Measurements from ENCODE around the gene NEXN.
"Not testable (repeated sequence)": the region's sequence is repeated elsewhere in the genome, so short reads cannot be mapped to it uniquely, and the experiment has no call there.

Gene NEXN

DNA sequence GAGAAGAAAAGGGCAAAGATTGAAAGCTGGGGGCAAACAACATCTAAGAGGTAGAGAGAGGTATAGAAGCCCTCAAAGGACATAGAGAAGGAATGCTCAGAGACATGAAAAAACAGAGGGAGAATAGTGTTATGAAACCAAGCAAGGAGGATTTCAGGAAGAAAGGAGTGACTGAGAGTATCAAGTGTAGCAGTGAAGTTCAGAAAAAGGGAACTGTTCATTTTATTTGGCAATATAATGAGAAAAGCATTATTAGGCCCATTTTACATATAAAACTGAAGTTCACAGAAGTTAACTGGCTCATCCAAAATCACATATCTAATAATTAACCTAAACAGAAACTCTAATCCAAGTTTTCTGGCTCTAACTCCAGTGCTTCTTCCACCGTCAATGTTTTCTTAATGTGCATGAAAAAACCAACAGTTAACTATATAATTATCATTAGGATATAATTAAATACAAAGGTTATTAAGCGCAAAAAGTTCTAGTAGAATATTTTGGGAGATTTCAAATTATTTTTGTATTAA lies 17.7 kb downstream of the NEXN start:
- no peak for DNase-seq

DNA sequence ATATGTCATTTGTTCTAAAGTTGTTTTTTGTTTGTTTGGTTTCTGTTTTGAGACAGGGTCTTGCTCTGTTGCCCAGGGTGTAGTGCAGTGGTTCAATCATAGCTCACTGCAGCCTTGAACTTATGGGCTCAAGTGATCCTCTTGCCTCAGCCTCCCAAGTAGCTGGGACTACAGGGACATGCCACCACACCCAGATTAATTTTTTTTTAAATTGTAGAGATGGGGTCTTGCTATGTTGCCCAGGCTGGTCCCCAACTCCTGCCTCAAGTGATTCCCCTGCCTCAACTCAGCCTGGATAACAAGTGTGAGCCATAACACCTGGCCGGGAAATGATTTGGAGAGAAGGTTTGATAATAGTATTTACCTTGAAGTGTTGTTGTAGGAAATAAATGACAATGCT lies 18.2 kb downstream of the NEXN start:
- no peak for DNase-seq

DNA sequence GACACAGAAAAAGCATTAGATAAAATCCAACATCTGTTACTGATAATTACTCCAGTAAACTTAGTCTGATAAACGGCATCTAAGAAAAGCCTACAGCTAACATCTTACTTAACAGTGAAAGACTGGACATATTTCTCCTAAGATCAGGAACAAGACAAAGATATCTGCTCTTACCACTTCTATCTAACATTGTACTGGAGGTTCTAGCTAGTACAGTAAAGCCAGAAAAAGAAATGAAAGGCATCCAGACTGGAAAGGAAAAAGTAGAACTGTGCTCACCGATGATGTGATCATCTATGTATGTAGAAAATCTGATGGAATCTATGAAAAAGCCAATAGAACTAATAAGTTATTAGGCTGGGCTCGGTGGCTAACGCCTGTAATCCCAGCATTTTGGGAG lies 21.7 kb downstream of the NEXN start:
- no peak for DNase-seq

DNA sequence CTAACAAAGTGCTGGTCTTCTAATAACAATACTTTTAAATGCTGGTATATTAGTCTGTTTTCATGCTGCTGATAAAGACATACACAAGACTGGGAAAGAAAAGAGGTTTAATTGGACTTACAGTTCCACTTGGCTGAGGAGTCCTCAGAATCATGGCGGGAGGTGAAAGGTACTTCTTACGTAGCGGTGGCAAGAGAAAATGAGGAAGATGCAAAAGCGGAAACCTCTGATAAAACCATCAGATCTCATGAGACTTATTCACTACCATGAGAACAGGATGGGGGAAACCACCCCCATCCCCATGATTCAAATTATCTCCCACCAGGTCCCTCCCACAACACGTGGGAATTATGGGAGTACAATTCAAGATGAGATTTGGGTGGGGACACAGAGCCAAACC lies 30.5 kb downstream of the NEXN start:
- DNase-seq = not testable (repeated sequence)

DNA sequence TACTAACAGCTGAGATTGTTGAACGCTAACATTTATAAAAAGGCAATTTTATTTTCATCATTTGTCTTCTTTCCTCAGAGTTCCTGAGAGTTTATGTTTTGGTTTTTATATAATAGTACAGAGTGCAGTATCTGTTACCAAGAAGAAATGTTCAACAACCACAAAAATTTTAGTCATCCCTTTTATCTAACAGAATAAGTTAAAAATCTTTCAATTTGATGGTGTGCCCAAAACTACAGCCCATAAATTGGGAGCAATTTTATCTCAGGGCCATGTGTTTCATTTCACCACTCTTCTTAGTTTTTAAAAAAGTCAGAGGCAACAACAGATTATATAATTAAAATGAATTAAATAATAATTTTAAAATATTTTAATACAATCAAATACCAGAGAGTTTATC lies 37.1 kb downstream of the NEXN start:
- DNase-seq = no peak

DNA sequence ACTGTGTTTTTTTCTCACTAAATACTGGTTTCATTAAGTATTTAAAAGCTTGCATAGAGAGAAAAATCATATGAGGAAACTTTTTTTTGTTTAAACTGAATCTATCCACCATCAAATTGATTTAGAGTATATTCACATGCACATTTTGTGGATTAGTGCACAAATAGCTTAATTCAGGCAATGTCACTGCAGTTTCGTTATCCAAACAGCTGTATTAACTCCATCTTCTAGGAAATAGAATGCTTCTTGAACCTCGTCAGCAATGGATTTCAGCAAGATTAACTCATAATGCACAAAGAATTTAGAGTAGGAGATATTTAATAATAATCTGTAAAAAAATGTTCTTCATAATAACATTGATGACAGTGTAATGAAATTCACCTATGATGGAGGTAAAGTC lies 37.5 kb downstream of the NEXN start:
- no peak for DNase-seq

DNA sequence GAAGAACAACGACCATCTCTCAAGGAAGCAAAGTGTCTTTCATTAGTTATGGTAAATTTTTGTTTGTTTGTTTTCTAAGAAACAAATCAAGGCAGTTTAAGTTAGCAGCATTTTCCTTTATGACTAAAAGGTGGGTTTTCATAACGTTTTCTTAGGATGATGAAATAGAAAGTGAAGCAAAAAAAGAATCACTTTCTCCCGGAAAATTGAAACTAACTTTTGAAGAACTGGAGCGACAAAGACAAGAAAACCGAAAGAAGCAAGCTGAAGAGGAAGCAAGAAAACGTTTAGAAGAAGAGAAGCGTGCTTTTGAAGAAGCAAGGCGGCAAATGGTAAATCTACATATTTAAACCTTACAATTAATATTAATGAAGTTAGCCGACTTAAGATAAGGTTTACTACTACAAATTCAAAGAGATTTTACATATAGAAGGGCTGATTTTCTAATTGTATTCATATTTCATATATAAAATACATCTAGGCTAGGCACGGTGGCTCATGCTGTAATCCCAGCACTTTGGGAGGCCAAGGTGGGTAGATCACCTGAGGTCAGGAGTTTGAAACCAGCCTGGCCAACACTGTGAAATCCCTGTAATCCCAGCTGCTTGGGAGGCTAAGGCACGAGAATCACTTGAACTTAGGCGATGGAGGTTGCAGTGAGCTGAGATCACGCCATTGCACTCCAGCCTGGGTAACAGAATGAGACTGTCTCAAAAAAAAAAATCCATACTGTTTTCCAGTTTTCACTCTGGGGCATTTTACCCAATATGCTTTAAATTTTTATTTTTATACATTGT lies 38.3 kb downstream of the NEXN start:
- peak in 1 of 5 donors; percentile 52 for DNase-seq

DNA sequence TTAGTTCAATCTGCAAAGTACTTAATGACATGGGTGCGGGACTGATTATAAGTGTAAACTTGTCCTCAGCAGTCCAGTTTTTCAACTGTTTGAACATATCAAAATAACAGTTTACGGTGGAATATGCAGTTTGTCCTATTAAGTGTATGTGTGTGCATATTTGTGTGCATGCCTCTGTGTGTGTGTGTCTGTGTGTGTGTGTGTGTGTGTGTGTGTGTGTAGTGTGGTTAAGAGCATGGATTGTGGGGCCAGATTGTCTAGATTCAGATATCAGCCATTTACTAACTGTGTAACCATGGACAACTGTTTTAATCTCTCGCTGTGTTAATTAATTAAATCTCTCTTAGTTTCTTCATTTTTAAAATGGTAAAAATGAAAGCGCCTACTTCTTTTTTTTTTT lies 39.0 kb downstream of the NEXN start:
- DNase-seq = no peak

DNA sequence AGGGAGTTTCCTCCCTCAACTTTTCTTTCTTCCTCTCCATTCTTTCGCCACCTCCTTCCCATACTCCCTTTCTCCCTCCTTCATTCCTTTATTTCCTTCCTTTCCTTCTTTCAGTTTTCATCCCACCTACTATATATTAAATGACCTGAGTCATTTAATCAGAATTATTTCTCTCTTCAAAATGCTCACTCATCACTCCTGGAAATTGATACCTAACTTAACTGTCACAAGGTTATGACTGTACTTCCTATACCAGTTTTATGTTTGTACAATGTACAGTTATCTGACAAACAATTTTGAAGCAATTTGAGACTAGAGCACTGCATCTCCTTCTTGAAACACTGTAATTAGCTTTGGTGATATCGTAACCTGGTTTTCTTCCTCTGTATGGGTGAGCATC lies 41.4 kb downstream of the NEXN start:
- DNase-seq = no peak

DNA sequence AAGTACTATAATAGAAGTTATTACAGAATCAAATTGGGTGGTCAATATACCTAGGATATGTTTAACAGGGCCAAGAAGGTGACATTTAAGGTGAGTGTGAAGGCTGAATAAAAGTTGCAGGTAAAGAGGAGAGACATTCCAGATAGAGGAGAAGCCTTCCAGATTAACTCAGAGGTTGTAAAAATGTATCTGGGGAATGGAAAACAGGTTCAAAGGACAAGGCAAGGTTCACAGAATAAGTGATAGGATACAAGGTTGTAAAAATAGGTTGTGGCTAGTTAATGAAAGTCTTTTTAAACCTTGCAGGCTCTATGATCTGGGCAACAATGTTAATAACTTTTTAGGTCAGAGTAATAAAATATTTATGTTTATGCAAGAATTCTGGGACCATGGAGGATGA lies 50.2 kb downstream of the NEXN start:
- DNase-seq = no peak

DNA sequence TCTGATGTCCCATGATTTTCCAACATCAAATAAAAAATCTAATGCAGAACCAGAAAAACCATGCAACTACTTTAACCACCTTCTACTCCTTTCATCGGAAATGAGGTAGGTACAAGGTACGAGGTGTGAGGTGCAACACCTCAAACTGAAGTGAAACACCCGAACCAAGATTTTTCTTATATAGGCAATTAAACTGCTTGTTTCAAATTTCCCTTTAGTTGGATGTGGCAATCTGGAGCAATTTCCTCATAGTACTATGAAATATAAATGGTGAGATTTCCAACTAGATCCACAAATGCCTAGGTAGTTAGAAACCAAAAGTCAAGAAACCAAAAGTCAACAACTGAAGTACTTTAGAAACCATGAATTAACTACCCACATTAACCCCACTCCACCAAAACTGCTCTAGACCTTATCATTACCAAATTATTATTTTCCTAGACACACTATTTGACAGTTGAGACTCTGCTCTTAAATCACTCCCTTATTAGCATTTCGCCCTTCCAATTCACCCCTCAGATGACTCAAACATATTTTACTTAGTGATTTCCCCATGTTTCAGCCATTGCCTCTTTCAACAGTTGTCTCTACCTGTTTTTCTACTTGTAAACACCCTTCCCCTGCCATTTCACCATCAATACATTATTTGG lies 52.6 kb downstream of the NEXN start:
- DNase-seq = no peak

DNA sequence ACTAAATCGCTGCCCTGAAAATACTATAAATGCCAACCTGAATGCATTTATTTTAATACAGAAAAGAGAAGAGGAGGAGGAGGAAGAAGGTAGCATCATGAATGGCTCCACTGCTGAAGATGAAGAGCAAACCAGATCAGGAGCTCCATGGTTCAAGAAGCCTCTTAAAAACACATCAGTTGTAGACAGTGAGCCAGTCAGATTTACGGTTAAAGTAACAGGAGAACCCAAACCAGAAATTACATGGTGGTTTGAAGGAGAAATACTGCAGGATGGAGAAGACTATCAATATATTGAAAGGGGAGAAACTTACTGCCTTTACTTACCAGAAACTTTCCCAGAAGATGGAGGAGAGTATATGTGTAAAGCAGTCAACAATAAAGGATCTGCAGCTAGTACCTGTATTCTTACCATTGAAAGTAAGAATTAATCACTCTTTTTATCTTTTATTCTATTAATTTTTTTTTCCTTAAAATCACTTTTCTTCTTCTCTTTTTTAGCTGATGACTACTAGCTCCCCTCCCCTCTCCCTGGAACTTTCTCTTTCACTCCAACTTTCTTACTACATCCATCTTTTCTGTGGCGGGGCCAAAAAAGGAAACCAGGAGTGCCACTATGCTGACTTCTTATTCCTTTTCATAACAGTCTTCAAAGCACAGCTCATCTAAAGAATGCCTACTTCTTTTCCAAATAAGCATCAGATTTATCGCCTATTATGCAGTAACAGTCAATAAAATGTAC lies 54.1 kb downstream of the NEXN start:
- no peak for DNase-seq

DNA sequence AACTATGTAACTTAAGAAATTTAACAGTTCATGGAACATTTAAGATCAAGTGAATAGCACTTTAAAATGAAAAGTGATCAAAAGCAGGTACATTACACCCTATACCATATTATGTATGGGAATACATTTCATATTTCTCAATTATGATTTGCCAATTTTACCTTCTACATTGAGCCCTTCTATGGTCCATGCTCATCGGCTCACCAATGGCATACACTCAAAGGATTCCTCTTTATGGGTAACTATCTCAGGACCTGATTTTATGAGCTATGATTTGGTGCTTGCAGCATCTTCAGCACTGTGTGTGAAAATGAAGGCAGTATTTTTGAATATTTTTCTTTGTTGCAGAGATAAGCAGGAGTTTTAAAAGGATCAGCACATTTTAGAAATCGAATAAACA lies 56.9 kb downstream of the NEXN start:
- DNase-seq = no peak

DNA sequence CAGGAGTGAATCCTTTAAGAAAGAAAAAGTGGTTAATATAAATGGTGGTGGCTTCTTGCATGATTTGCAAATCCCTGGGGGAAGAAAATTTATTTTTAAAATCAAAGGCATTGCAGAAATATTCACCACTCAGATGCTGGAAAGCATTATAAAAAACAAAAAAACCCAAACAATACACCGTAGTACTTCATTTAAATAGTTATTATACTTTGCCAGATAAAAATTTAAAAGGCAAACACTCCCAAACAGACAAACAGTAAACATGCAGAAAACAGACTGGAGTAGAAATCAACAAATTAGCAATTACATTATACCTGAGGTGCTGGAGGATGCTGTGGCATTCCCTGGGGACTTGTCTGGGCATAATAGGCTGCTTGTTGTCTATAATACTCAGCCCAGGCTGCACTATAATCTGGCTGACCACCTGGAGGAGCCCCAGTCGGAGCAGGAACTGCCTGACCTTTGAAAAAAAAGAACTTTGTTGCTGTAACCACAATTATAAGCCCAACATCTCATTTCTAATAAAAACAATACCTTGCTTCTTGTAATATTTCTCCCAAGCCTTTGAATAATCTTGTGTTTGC lies 60.5 kb downstream of the NEXN start:
- DNase-seq = no peak

DNA sequence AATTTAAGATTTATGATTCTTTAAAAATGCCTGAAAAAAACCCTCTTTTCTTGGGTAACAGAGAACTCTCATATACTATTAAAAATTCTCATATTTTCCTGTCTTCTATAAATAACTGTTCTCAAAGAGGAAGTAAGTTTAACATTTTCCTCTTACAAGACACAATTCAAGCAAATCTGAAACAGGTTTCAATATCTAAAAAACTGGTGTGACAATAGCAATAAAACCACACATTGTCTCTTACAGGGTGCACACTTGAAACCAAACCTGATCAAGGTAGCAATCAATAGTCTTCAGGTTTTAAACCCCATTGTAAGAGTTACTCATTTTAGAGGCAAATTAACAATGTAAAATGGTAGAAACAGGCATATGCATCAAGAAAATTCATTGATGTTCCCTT lies 62.4 kb downstream of the NEXN start:
- DNase-seq = no peak

DNA sequence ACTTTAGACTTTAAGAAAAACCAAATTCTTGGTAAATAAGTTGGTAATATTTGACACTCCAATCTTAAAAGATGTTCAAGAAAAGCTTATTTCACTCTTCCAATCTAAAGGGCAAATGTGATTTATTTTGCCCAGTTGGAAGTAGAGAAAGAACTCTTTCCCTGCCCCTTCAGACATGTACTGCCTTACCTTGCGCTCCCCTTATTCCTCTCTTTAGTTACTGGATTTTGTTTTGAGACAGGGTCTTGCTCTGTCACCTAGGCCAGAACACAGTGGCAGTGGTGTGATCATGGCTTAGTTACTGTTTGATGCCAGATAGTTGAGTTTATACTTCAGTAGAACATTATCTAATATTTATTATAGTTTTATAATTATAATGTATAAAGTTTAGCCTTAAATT lies 62.9 kb downstream of the NEXN start:
- no peak for DNase-seq

DNA sequence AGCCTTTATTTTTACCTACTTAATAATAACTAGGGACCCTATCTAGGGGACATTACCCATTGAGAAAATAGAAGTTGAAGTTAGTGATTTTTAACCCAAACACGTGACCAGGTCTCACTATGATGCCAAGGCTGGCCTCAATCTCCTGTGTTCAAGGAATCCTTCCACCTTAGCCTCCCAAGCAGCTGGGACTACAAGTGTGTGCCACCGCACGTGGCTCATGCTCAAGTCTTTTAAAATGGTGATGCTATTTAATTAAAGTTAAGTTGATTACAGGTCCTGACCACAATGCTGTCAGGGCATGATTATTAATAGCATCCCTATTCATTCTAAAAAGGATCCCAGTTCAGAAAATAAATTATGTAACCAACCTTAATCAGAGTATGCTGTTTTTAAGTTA lies 65.5 kb downstream of the NEXN start:
- DNase-seq = no peak

DNA sequence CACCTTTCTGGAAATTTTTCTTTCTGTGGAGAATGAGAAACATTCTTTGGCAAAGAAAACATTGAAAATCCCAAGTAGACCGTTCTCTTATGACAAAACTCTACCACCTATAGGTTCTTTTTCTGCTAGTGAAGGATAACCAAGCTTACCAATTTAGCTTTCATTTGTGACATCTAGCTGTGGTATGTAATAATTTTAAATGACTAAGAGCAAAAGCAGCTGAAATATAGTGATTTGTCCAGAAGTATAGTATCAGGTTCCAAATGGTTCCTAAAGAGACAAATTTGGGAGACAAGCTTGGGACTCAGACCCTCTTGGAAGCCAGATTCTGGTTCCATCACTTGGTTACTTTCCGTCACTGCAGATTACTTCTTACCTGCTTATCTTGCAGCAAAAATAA lies 66.1 kb downstream of the NEXN start:
- DNase-seq = no peak

DNA sequence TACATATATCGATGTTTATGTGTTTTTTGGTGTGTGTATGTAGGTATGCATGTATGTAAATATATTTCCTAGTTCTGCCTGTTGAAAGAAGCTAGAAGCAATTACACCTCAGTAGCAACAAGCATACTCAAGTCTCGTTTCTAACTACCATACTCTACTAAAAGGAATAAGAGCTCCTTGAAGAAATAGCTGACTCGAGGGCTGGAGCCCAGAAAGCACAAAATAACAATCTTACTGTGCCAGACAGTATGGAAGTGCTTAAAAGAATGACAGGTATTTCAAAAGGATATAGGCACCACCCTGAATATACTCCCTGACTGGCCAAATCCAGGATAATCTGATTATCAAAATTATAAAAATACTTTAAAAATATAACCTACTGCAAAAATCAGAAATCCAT lies 67.3 kb downstream of the NEXN start:
- DNase-seq = no peak

DNA sequence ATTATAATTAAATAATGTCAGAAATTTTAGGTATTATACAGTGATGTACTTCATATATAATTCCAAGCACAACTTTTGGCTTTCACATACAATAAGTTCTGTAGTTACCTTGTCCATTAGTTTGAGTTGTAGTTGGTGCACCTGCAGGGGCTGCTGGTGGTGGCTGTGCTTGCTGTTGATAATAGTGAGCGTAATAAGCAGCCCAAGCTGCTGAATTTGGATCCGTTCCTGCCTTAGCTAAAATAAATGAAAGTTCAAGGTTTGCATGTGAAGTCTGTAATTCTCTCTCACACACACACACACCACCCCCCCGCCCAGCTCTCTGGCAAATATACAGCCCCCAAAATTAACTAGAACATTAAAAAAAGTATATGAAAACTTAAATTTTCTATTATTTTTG lies 68.0 kb downstream of the NEXN start:
- DNase-seq = no peak

DNA sequence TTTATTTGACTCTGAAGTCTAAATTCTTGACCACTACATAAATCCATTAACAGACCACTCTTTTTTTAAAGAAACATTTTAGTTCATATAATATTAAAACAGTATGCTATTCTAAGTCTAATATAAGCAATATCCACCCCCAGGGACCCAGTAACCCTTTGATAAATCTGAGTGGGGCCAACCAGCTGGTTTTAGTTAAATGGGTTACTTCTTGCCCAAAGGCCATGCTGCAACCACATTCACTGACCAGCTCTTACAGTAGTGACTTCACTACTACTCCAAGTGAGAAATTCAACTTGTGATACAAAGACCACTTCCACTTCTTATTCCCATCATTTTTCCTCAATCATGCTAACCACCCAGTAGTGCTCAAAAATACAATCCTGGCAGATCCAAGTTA lies 70.0 kb downstream of the NEXN start:
- DNase-seq = no peak

DNA sequence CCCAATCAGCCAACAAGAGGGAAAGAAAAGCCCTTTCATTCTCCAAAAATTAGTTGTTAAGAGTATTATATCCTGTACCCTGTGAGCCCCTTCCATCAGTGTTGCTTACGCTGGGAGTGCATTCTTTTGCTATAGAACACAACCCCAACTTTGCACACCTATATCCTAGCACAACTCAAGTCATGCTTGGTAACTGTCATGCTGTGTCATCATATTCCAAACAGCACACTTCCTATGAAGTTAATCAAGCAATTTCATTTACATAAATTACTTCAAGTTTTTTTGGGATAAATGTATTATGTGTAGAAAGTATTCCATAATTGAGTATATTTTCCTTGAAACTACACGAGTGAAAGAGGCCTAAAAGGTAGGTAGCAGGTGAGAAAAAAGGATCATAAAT lies 70.4 kb downstream of the NEXN start:
- no peak for DNase-seq

DNA sequence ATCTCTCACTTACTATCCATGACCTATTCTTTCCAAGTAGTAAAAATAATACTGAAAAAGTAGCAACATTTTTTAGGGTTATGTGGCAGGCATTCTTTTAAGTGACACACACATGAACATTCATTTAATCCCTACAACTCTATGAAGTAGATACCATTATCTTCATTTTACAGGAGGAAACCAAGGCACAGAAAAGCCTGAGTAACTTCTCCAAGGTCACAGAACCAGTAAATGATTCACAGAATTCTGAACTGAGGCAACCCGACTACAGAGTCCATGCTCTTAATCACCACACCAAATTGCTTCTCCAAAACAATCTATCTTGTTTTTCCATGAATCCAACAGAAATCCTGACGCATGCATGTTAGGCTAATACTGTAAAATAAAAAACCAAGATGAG lies 73.0 kb downstream of the NEXN start:
- DNase-seq = no peak

Data from T-helper 1 cell (primary cell).